ENCODE results near the gene KIAA1210.

DNA sequence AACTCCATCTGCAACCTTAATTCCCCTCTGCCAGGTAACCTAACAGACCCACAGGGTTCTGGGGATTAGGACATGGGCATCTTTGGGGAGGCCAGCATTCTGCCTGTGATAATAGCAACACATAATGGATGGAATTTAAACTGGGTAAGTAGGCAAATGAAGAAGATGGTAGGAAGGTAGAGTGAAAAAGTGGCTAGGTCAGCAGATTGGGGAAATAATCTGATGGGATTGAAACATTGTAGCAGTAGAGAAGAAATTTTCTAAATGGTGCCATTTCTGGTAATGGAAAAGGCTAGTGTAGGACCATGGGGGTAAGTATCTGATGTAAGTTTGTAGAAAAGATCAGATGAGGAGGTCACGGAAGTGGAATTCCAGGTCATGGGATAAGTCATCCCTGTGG lies 57.9 kb downstream of the KIAA1210 start:
- TF ChIP-seq TAF1 (IDR thresholded peaks at IDR 0.05; ENCODE audit: low read depth) = no peak
- no peak for TF ChIP-seq TCF12 (IDR thresholded peaks at IDR 0.05; ENCODE audit: low read depth)
- TF ChIP-seq, protein P1, sequence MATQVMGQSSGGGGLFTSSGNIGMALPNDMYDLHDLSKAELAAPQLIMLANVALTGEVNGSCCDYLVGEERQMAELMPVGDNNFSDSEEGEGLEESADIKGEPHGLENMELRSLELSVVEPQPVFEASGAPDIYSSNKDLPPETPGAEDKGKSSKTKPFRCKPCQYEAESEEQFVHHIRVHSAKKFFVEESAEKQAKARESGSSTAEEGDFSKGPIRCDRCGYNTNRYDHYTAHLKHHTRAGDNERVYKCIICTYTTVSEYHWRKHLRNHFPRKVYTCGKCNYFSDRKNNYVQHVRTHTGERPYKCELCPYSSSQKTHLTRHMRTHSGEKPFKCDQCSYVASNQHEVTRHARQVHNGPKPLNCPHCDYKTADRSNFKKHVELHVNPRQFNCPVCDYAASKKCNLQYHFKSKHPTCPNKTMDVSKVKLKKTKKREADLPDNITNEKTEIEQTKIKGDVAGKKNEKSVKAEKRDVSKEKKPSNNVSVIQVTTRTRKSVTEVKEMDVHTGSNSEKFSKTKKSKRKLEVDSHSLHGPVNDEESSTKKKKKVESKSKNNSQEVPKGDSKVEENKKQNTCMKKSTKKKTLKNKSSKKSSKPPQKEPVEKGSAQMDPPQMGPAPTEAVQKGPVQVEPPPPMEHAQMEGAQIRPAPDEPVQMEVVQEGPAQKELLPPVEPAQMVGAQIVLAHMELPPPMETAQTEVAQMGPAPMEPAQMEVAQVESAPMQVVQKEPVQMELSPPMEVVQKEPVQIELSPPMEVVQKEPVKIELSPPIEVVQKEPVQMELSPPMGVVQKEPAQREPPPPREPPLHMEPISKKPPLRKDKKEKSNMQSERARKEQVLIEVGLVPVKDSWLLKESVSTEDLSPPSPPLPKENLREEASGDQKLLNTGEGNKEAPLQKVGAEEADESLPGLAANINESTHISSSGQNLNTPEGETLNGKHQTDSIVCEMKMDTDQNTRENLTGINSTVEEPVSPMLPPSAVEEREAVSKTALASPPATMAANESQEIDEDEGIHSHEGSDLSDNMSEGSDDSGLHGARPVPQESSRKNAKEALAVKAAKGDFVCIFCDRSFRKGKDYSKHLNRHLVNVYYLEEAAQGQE (IDR thresholded peaks at IDR 0.05; ENCODE audit: low read depth) = no peak
- no peak for TF ChIP-seq EP300 (IDR thresholded peaks at IDR 0.05; ENCODE audit: borderline replicate concordance)
- no peak for TF ChIP-seq YY1 (IDR thresholded peaks at IDR 0.05; ENCODE audit: low read depth)
- TF ChIP-seq CEBPB (IDR thresholded peaks at IDR 0.05) = no peak
